M059J (cell line): Measurements from ENCODE around the gene PPP1R7. TPM values are rescaled to one million over a fixed set of nuclear protein-coding genes. Genes with fewer than 3 reads are reported as not detected.

ENCODE experiments used
- DNase-seq: peaks from one replicate; pipeline ENCODE4 v3.0.0-alpha.2; 2012; ENCODE audit warnings: low read depth
- total RNA-seq: library from RNA; depleted of rRNA; stranded (reverse); fragments of >200 nt; shearing (Covaris generic); gene quantifications from 2 replicates; pipeline ENCODE4 v1.2.3, GENCODE V29; 2014

Gene PPP1R7
- total RNA-seq, 1 experiment from 2014 or later, result 60.7 TPM

DNA sequence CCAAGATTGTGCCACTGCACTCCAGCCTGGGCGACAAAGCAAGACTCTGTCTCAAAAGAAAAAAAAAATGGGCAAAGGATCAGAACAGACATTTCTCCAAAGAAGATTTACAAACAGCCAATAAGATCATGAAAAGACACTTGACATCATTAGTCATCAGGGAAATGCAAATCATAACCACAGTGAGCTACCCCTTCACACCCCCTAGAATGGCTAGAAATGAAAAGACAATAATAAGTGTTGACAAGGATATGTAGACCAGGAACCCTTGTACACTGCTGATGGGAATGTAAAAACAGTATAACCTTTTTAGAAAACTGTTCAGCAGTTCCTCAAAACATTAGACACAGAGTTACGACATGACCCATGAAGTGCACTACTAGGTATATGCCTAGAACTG, 29.8 kb upstream of the PPP1R7 start:
- DNase-seq, result no peak

DNA sequence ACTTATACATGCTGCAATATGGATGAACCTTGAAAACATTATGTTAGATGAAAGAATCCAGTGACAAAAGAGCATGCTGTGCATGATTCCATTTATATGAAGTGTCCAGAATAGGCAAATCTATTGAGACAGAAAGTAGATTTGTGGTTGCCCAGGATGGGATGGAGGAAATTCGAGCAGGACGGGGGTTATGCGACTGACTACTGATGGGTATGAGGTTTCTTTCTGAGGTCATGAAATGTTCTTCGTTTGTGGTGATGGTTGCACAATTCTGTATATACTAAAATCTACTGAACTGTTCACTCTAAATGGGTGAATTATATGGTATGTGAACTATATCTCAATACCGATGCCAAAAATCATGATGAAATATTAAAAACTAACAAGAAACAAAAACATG, 29.3 kb upstream of the PPP1R7 start:
- no peak for DNase-seq

DNA sequence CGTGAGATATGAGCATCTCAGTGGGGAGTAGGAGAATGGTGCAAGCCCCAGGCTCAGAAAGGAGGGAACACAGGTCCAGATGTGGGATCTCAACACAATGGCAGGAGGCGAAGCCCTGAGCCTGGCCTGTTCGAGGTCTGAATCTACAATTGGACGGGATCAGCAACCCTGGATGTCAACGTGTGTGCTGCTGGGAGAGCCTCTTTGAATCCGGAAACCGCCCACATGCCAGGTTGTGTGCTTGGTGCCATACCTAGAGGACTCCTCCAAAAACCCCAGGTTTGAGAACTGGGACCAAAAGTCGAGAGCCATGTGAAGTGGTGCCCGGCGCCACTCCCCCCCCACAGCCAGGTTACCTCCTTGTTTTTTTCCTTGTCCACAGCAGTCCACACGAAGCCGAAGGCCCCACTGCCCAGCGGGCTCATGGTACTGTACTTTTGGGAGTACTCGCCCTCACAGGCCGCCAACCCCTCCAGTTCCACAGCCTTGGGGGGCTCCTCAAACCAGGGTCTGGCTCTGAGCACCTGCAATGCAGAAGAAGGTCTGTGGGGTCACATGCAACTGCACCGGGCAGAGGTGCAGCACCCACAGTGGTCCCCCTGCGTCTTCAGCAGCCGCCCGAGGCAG, 27.8 kb upstream of the PPP1R7 start:
- no peak for DNase-seq

DNA sequence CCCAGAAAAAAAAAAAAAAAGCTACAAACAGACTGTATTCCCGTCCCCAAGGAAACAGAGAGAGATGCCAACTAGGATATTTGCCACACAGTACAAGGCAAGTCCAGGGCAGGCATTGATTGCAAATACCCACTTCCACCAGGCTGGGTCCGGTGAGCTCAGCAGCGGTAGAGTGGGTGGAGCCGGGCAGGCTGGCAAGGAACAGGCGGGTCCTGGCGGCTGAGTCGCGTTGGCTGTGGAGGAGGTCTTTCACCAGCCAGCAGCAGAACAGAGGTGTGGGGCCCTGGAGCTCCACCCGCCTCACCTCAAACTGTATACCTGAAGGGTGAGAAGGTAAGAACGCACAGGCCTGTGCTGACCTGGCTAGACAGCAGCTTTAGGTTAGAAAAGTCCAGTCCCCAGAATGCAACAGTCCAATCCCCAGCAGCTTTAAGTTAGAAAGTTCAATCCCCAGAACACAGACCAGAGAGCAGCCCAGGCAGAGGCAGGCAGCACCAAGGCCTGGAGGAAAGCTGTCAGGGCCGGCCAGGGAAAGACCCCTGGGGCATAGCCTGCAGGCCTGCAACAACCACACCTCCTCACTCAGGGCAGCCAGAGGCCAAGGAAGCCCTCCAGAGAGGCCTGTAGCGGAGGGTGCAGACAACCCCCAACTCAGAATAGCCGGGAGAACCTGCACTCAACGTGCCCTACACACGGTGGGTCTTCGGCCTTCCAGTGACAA, 26.3 kb upstream of the PPP1R7 start:
- no peak for DNase-seq

DNA sequence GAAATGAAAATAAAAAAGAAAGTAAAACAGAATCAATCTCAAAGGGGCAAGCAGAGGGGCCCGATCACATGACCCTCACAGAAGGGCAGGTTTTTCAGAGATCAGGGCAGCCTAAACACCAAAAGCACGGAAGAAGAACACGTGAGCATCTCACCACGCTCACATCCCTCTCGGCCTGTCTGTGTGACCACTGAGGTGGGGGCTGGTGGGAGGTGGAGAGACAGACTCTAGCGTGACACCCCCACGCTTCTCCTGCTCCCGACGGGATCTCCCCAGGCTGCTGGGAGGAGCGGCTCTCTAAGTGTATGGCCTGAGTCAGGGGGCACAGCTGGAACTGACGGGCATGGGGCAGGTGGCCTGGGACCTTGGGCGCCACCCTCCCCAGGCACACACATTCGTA, 24.6 kb upstream of the PPP1R7 start:
- no peak for DNase-seq

DNA sequence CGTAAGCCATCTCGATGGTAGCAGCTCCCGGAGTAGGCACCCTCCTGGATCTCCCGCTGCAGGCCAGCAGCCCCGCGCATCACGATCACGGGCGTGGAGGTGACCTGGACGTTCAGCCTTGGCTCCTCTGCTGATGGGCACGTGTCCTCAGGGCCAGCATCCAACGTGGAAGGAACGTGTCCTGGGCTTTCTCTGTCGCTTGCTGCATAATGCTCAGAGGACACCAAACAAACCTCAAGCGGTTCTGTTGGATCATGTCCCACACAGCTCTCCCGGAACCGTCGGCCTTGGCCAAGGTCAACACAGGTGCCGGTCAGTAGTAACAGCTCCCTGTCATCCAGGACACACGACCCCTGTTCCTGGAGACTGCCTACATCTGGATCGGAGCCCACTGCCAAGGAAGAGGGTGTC, 24.1 kb upstream of the PPP1R7 start:
- no peak for DNase-seq

DNA sequence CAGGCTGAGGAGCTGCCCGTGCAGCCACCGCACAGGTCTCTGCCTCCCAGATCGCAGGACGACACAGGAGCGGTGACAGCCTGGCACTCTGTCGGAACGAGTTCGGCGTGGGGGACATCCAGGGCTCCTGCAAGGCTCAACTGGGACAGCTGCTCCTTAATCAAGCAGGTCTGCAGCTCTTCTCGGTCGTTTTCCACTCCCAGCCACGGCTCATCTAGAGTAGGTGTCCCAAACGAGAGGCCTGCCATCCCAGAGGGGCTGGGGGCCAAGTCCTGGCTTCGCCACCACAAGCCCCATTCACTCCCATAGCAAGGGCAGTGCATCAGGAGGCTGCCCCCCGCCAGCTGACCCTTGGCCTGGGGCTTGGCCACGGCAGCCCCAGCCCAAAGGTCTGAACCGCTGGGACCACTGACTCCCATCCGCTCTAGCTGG, 23.5 kb upstream of the PPP1R7 start:
- DNase-seq, result no peak

DNA sequence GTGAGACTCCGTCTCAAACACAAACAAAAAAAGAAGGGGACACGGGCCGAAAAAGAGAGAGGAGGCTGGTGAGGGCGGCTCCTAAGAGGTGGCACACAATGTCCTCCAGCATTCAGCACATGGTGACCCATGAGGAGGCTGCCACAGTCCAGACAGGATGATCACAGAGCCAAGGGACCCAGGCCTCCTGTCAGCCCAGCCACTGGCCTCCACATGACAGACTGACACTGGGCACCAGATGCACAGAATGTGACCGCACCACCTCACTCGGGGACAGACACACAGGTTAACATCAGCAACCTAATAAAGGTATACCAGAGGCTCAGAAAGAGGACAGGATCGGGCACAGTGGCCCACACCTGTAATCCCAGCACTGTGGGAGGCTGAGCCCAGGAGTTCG, 22.0 kb upstream of the PPP1R7 start:
- DNase-seq, result no peak

DNA sequence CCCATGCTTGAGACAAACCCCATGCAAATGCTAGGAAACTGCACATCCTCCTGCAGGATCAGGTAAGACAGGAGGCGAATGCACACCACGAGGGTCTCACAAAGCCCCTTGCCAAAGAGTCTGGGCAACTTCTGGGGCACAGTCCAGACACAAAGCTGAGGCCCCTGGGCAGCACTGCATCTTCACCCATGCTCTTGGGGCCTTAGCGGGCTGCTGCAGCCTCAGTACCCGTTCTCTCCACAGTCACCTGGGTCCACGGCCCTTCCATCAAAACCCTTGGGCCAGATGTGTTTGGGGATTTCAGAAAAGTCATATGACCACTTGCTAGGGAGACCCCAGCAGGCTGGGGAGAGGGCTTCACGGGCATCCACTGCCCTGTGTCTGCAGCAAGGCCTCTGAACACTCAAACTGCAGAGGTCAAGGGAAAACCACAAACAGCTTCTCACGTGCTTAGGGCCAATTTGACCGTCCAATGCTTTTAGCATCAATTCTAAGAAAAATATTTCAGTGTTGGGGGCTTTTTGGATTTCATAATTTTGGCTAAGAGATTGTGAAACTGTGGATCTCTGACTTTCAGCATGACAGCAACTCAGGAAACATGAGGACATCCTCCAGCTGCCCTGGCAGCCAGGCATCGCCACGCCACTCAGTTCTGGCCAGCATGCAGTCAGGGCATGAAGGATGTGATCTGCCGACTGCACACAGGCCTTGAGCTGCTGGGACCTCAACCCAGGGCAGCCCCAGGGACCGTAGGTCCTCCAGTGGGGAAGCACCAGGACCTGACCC, 21.0 kb upstream of the PPP1R7 start:
- DNase-seq, result no peak

DNA sequence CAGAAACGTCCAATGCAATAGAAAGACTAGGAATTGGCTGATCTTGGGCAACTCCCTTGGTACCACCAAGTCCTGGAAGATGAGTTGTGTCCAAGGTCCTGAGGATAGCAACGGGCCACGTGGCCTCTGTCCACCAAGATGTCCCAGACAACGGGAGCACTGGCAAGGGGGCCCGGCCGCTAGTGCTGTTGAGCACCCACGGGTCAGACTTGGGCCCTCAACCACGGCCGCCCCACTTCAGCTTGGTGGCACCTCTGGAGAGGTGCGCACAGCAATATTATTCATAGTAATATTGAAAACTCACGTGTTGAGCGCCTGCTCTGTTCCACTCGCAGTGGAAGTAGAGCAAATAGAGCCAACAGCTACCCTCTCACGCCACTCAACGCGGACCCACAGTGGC, 20.0 kb upstream of the PPP1R7 start:
- DNase-seq, result no peak

DNA sequence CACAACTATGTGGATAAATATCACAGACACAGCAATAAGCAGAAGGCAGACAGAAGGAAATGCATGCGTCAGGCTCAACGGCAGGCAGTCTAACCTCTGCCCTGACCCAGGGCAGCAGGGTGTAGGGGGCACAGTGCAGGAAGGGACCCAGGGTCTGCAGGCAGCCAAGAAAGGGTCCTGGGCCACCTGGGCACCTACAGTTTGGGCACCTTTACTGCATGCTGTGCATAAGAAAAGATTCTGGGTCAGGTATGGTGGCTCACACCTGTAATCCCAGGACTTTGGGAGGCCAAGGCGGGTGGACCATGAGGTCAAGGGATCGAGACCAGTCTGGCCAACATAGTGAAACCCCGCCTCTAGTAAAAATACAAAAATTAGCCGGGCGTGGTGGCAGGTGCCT, 18.7 kb upstream of the PPP1R7 start:
- no peak for DNase-seq

DNA sequence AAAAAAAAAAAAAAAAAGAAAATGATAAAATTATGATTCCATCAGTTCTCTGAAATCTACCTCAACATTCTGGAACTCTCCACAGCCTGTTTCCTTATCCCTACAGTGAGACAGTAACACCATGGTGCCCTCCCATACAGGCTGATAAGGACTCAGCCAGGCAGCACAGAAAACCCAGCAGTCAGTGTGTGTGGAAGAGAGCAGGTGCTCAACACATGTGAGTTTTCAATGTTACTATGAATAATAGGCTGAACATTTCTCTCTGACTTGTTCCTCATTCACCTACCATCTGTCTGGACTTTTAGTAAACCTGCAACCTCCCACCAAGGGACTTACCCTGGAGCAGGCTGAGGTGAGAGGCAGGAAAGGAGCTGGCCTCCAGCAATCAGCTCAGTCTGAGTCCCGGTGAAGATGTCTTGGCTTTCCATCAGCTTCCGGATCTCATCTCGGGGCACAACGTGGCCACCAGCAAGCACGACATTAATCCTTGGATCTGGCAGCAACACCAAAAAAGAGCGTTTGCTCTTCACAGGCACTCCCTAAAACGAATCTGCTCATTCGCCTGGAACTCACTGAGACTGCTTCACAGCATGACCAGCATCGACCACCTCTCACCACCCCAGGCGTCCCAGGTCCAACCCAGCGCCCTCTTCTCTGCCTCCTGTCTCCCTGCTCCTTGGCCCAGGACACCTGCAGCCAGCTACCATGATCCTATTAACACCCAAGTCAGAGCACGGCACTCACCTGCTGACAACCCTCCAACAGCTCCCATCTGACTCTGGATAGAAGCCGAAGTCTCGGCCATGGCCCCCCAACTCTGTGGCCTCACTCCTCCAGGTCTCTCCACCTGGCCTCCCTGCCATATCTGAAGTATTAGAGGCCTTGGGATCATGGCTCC, 17.5 kb upstream of the PPP1R7 start:
- DNase-seq, result no peak

DNA sequence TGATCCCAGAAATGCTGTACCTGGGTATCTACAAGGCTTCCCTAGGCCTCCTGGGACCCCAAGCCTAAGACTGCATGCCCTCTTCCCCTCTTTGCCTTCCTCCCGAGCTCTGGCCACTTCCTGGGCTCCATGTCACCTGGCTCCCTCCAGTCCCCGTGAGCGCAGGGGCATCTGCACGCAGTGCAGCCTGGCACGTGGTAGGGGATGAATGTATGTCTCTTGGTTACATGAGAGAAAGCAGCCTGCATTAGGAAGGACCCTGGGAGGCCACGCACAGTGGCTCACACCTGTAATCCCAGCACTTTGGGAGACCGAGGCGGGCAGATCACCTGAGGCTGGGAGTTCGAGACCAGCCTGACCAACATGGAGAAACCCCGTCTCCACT, 16.8 kb upstream of the PPP1R7 start:
- no peak for DNase-seq

DNA sequence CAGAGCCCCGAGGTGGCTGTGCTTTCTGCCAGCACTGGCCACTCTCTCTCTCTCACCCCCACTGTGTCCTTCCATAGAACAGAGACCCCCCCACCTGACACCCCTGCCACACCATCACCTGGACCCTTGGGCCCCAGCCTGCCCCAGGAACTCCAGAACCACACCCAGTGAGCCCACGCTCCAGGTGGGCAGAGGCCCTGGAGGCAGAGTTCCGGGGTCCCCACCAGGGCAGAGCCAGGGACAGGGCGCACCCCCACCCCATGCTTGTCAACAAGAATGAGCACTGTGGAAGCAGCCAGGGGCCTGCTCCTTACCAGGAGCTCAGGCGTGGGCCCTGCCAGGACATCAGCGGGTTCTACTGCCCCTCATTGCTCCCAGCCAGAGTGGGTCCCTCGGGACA, 15.6 kb upstream of the PPP1R7 start:
- no peak for DNase-seq

DNA sequence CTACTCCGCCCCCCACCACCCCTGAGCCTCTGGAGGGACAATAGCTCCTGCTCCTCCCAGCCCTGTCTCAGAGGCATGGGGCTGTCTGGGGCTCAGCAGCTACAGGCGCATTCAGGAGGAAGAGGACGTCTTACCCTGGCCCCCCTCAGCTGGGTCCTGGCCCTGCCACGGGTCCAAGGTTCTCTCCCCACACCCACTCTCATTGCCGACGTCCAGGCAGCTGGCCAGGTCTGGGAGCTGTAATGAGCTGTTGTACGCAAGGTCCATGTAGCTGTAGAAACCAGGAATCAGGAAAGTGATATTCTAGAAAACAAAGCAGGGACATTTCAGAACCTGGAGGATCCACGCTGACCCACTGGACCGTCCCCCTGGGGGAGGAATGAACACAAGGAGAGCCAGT, 14.5 kb upstream of the PPP1R7 start:
- DNase-seq, result no peak

DNA sequence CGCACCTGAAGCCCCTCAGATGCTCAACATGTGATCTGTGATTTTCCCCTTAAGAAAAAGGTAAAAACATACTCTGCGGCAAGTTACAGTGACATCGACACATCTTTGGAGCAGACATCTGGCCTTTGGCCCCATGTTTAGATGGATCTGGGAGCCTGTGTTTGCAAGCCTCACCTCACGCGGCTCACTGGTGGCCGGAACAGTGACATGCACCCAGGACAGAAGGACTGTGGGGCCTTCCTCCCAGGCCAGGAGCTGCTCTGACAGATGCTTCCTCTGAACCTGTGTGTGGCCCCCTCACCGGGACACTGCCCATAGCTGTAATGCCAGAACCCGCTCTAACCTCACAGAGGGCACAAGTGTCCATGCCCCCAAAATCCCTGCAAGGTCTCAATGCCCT, 14.1 kb upstream of the PPP1R7 start:
- no peak for DNase-seq

DNA sequence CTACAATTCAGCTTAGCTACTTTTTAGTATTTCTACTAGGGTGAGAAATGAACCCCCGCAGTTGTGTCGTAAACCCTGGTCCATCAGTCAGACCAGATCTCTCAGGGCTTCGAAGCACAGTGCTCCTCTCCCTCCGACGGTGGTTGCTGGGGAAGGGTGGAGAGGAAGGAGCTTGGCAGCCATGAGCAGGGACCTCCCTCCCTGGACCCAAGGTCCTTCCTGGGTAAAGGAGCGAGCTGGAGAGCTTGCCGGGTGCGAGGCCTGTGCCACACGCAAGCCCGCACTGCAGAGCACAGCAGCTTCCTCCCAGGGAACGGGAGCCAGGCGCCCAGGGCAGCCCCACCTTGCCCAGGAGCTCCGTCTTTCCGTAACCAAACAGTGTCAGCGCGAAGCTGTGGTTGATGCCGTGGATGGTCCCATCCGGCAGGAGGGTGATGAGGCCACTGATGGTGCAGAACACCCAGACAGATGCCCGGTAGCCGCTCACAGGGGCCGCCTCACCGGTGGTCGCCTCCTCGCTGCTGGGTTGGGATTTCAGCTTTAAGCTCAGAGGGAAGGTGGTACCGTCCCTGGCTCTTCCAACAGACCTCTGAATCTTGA, 13.5 kb upstream of the PPP1R7 start:
- no peak for DNase-seq

DNA sequence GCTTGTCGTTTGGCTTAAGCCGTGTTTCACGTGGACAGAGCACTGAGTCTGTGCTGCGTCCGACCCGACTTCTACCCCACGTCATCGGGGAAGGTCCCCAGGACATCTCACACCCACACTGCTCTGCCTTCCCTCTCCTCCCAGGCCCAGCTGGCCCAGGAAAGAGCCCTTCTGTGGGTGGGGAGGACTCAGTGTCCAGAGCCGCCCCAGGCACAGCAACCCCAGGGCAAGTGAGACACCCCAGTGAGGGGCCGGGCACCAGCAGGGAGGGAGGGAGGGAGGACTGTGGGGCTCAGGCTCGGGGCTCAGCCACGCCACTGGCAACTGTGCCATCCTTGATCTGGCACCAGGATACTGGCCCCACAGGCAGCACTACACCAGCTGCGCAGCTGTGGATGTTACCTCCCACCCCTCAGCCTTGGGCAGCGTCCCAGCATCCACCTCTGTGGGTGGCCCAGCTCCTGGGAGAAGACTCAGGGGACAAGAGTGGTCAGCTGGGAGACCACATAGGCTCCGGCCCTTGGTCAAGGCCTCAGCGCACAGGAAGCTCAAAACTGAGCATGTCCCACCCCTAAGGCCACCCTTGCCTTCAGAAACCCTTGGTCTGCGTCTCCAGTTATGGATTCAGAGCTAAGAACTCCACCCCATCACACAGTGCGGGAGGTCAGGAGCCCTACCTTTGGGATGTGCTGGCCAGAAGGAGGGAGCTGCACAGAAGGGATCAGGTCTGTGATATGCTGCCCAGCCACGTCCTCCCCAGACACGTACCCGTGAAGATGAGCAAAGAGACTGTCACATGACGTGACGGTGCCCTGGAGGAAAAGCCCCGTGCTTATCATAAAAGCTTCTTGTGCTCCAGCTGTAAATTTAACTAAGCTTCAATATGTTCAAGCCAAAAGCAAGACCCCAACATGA, 12.7 kb upstream of the PPP1R7 start:
- DNase-seq, result no peak

DNA sequence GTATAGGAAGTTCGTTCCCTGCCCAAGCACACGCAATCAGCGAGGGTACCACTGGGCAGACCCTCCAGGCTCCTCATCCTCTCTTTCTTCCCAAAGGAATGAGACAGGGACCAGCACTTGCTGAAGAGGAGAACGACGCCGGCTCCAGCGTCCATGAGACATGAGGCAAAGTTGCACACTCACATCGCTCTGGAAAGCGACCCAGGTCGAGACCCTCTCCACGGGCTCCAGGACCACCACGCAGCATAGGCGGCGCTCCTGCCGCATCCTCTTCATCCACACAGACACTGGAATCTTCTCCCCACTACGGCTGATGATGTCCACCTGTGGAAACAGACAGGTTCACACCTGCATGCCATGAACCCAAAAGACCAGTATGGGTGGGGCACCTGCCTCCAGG, 11.8 kb upstream of the PPP1R7 start:
- no peak for DNase-seq
